IMR-90 (cell line): ENCODE results near the gene EGLN1. TPM values are rescaled to one million over a fixed set of nuclear protein-coding genes. Genes with fewer than 3 reads are reported as not detected.

Source experiments
- ATAC-seq: fragments of 200-7000 bp; cut with Tn5 transposase; 2 replicates; pipeline ENCODE4 v1.9.1; 2020; ENCODE audit warnings: low read depth, mild to moderate bottlenecking, moderate library complexity
- BruUV-seq: library from RNA; stranded (reverse); fragments of 400-500 nt; replicated peaks from 2 replicates; lab custom pipeline; 2021; lab: Mats Ljungman, UMichigan
- CTCF ChIA-PET: fragments of 300-600 bp; formaldehyde crosslinking; extraction: SDS; loops from one replicate; lab custom pipeline; 2021; ENCODE audit warnings: antibody characterized with exemption; lab: Yijun Ruan, JAX
- POLR2A ChIA-PET: fragments of 300-600 bp; sonication (Branson Sonifier 250); formaldehyde crosslinking; loops from one replicate; lab custom pipeline; 2022; ENCODE audit warnings: antibody characterized with exemption; ENCODE audit not compliant: unreplicated experiment; lab: Charles Lee
- DNase-seq: peaks from one replicate; pipeline ENCODE4 v3.0.0; 2013
- H2AFZ ChIP-seq: replicated peaks from 2 replicates; pipeline ENCODE3; 2013; ENCODE audit warnings: low read length, mild to moderate bottlenecking; ENCODE audit not compliant: poor library complexity
- H2AK5ac ChIP-seq: 2 replicates; pipeline ENCODE4 v1.6.1; 2013; ENCODE audit warnings: low read depth, low read length, inconsistent platforms
- H2AK9ac ChIP-seq: replicated peaks from 2 replicates; pipeline ENCODE3; 2013; ENCODE audit warnings: mild to moderate bottlenecking, low read depth, low read length, moderate library complexity; ENCODE audit not compliant: poor library complexity
- H2BK120ac ChIP-seq: 2 replicates; pipeline ENCODE4 v1.6.1; 2013; ENCODE audit warnings: low read depth, low read length, inconsistent platforms
- H2BK15ac ChIP-seq: 3 replicates; pipeline ENCODE4 v1.6.1; 2013; ENCODE audit warnings: low read depth, low read length, inconsistent platforms
- H2BK20ac ChIP-seq: 2 replicates; pipeline ENCODE4 v1.6.1; 2013; ENCODE audit warnings: low read depth, mild to moderate bottlenecking, inconsistent platforms, low read length, moderate library complexity
- H2BK5ac ChIP-seq: 2 replicates; pipeline ENCODE4 v1.6.1; 2013; ENCODE audit warnings: mild to moderate bottlenecking, low read depth, low read length, inconsistent platforms; ENCODE audit not compliant: poor library complexity, severe bottlenecking
- H3K14ac ChIP-seq: replicated peaks from 2 replicates; pipeline ENCODE4 v1.6.1; 2013; ENCODE audit warnings: low read depth, low read length, inconsistent platforms
- H3K18ac ChIP-seq: 2 replicates; pipeline ENCODE4 v1.6.1; 2013; ENCODE audit warnings: low read depth, low read length, control low read depth
- H3K23ac ChIP-seq: 2 replicates; pipeline ENCODE4 v1.6.1; 2013; ENCODE audit warnings: low read depth, low read length, inconsistent platforms
- H3K27ac ChIP-seq: 2 replicates; pipeline ENCODE4 v1.5.1; 2013; ENCODE audit warnings: mild to moderate bottlenecking, control low read depth, low read length; ENCODE audit not compliant: insufficient read depth
- H3K27me3 ChIP-seq: 2 replicates; pipeline ENCODE4 v1.6.1; 2013; ENCODE audit warnings: low read length; ENCODE audit not compliant: control insufficient read depth, insufficient read depth
- H3K36me3 ChIP-seq: 2 replicates; pipeline ENCODE4 v1.6.1; 2013; ENCODE audit warnings: low read length, mixed read lengths; ENCODE audit not compliant: control insufficient read depth, insufficient read depth
- H3K4ac ChIP-seq: 2 replicates; pipeline ENCODE4 v1.6.1; 2013; ENCODE audit warnings: low read depth, low read length, inconsistent platforms
- H3K4me1 ChIP-seq: 2 replicates; pipeline ENCODE4 v1.6.1; 2013; ENCODE audit warnings: low read length, mixed read lengths; ENCODE audit not compliant: control insufficient read depth, insufficient read depth
- H3K4me2 ChIP-seq: 2 replicates; pipeline ENCODE4 v1.6.1; 2013; ENCODE audit warnings: low read depth, mild to moderate bottlenecking, control low read depth, low read length, moderate library complexity
- H3K4me3 ChIP-seq: 2 replicates; pipeline ENCODE4 v1.5.1; 2013; ENCODE audit warnings: low read depth, mild to moderate bottlenecking, control low read depth, low read length, moderate library complexity; ENCODE audit not compliant: insufficient read depth
- H3K56ac ChIP-seq: 2 replicates; pipeline ENCODE4 v1.6.1; 2013; ENCODE audit warnings: low read length, inconsistent platforms; ENCODE audit not compliant: insufficient read depth; ENCODE audit errors: extremely low read depth
- H3K79me1 ChIP-seq, 2 experiments: 2 replicates each; pipeline ENCODE4 v1.6.1; 2013; ENCODE audit warnings: low read length in 2 of 2, inconsistent platforms in 1 of 2, low read depth in 1 of 2
- H3K9ac ChIP-seq: 2 replicates; pipeline ENCODE4 v1.6.1; 2013; ENCODE audit warnings: low read depth, low read length, control low read depth
- H3K9me1 ChIP-seq: 2 replicates; pipeline ENCODE4 v1.6.1; 2013; ENCODE audit warnings: low read length, inconsistent platforms; ENCODE audit not compliant: insufficient read depth
- H3K9me3 ChIP-seq: 2 replicates; pipeline ENCODE4 v1.6.1; 2013; ENCODE audit warnings: low read length; ENCODE audit not compliant: control insufficient read depth, insufficient read depth
- H4K20me1 ChIP-seq: 2 replicates; pipeline ENCODE4 v1.6.1; 2013; ENCODE audit warnings: low read length, inconsistent platforms; ENCODE audit not compliant: insufficient read depth
- H4K5ac ChIP-seq: 2 replicates; pipeline ENCODE4 v1.6.1; 2013; ENCODE audit warnings: mild to moderate bottlenecking, low read depth, low read length, control low read depth
- H4K8ac ChIP-seq, 2 experiments: 2 replicates each; pipeline ENCODE4 v1.6.1; 2013; ENCODE audit warnings: low read depth in 2 of 2, low read length in 2 of 2, control low read depth in 1 of 2, inconsistent platforms in 1 of 2
- H4K91ac ChIP-seq: 2 replicates; pipeline ENCODE4 v1.6.1; 2013; ENCODE audit warnings: low read depth, low read length, inconsistent platforms; ENCODE audit not compliant: insufficient read depth
- BHLHE40 ChIP-seq: fragments of 150-350 bp; IDR thresholded peaks from 2 replicates; pipeline ENCODE4 v1.6.1; 2016; ENCODE audit warnings: mild to moderate bottlenecking, low read depth, low read length
- CEBPB ChIP-seq: IDR thresholded peaks from 2 replicates; pipeline ENCODE4 v1.6.1; 2012; ENCODE audit warnings: low read depth, low read length, improper control_type of control experiment
- CHD1 ChIP-seq: IDR thresholded peaks from 2 replicates; pipeline ENCODE4 v1.6.1; 2012; ENCODE audit warnings: low read depth, low read length, improper control_type of control experiment
- FOS ChIP-seq: fragments of 150-350 bp; IDR thresholded peaks from 2 replicates; pipeline ENCODE4 v1.6.1; 2016; ENCODE audit warnings: low read depth, low read length
- MAFK ChIP-seq: IDR thresholded peaks from 2 replicates; pipeline ENCODE4 v1.6.1; 2012; ENCODE audit warnings: low read depth, low read length, improper control_type of control experiment
- MAZ ChIP-seq: IDR thresholded peaks from 2 replicates; pipeline ENCODE4 v1.6.1; 2012; ENCODE audit warnings: low read depth, mild to moderate bottlenecking, low read length, improper control_type of control experiment, moderate library complexity, borderline replicate concordance
- MXI1 ChIP-seq: IDR thresholded peaks from 2 replicates; pipeline ENCODE4 v1.6.1; 2012; ENCODE audit warnings: low read depth, mild to moderate bottlenecking, low read length, moderate library complexity, borderline replicate concordance
- POLR2A ChIP-seq: IDR thresholded peaks from 2 replicates; pipeline ENCODE4 v1.6.1; 2012; ENCODE audit warnings: mild to moderate bottlenecking, low read depth, low read length
- RCOR1 ChIP-seq: IDR thresholded peaks from 2 replicates; pipeline ENCODE4 v1.6.1; 2012; ENCODE audit warnings: mild to moderate bottlenecking, low read length, improper control_type of control experiment; ENCODE audit not compliant: insufficient replicate concordance
- RFX5 ChIP-seq: IDR thresholded peaks from 2 replicates; pipeline ENCODE4 v1.8.0; 2012; ENCODE audit warnings: low read depth, mild to moderate bottlenecking, low read length, moderate library complexity
- SMC3 ChIP-seq: fragments of 150-350 bp; IDR thresholded peaks from 2 replicates; pipeline ENCODE4 v1.6.1; 2016; ENCODE audit warnings: low read depth, mild to moderate bottlenecking, antibody characterized with exemption, low read length, moderate library complexity
- USF2 ChIP-seq: fragments of 150-350 bp; IDR thresholded peaks from 2 replicates; pipeline ENCODE4 v1.6.1; 2017; ENCODE audit warnings: mild to moderate bottlenecking, antibody characterized with exemption, low read length, low read depth
- WGBS, 2 experiments: methylation state at CpG; one replicate each; pipeline versions ENCODE4 v1.1.5 to v1.1.7; 2013; ENCODE audit warnings: missing lambda C conversion rate in 2 of 2; ENCODE audit not compliant: insufficient read length in 1 of 2; ENCODE audit errors: extremely low coverage in 2 of 2; 5-methylcytosine and 5-hydroxymethylcytosine counted together
- dilution Hi-C: fragments of 300-500 bp; cut with HindIII; formaldehyde crosslinking; loops from one replicate; pipeline ENCODE4 v1.14.3; 2018; ENCODE audit warnings: low sequenced_read_pairs; ENCODE audit not compliant: unreplicated experiment
- in situ Hi-C: fragments of 300-500 bp; cut with MboI; formaldehyde crosslinking; loops from 3 replicates; pipeline ENCODE4 v1.14.3; 2019; ENCODE audit warnings: low sequenced_read_pairs, inconsistent platforms, mixed read lengths
- intact Hi-C: fragments of 100-400 bp; cut with micrococcal nuclease; formaldehyde crosslinking; loops from 2 replicates; pipeline ENCODE4 v1.10.0; 2022
- polyA plus RNA-seq, 3 experiments: library from polyadenylated mRNA; depleted of rRNA; stranded (reverse); fragments of >200 nt; gene quantifications; 2 replicates each; pipeline ENCODE4 v1.2.3, GENCODE V29; 2012; ENCODE audit warnings: low replicate concordance in 1 of 3
- total RNA-seq: library from RNA; depleted of rRNA; stranded (reverse); fragments of >200 nt; gene quantifications from 2 replicates; pipeline ENCODE4 v1.2.3, GENCODE V29; 2012
- TF ChIP-seq, protein P1 (sequence below): fragments of 150-350 bp; IDR thresholded peaks from 2 replicates; pipeline ENCODE4 v1.6.1; 2016; ENCODE audit warnings: low read depth, mild to moderate bottlenecking, low read length, moderate library complexity, borderline replicate concordance

The EGLN1 gene
- total and polyA plus RNA-seq, 2 of the 4 experiments (the other 2 are of a cell fraction) = 25.7 to 26.9 TPM

DNA sequence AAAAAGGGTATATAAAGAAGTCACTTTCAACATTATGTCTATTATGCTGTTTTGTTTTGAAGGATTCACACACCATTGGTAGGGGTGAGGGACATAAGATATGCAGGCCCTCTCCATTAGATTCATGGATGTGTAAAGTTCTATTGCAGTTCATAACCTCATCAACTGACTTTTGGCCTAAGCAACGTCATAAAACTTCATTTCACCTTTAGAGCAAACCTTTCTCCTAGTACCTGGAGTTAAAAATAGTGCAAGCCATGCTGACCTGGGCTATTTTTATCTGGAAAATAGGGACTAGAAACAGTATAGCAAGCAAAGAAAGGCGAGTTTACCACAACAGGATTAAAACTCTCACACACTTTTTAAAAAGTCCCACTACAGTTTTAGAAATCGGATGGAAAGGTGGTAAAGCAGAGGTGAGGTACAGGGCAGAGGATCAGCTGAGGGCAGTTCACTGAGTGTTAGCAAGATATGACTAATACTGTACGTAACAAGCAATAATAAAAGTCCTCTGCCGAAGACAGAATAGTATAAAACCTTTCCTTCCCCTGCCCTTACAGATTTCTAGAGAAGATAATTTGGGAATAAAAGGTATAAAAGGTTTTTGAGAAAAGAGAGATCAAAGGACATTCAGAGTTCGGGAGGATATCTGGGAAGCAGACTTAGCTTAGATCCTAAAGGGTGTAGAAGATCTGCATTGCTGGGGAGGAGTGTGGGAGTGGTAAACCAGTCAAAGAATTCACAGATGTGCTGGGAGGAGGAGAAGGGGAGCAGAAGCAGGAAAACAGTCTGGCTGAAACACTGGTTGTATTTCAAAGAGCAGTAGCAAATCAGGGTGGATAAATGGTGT is 14.3 kb downstream of the EGLN1 start (continued):
- no peak for TF ChIP-seq CEBPB

DNA sequence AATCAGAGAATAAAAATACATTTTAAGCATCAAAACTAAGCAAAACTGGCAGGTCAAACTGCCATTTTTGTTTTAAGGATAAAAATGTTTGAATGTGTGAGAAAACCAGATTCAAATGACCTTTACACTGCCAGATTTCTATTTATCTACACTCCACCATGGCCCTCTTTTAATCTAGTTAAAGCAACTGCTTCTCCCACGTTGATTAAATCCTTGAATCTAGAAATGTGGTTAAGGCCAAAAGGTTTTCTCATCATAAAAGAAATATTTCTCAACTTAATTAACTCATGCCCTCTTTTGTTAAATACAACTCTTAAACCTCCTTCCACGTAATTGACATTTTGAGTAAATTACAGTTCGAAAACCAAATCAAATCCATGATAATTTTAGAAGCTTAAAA is 15.0 kb downstream of the EGLN1 start:
- Histone ChIP-seq H4K91ac (no peak overlapping the region), H2BK5ac (no peak overlapping the region), H3K9me1 (peaks cover 6% of the 10 kb centered on the region), H2AK9ac (no peak overlapping the region), H3K27me3 (no peaks in the 10 kb centered on the region), H4K5ac (no peak overlapping the region), H3K4me3 (no peak overlapping the region), H3K14ac (no peak overlapping the region), H4K20me1 (peaks cover 48% of the 10 kb centered on the region), H2BK20ac (no peak overlapping the region), H3K79me1 (peaks cover 3 to 46% of the 10 kb centered on the region in 2 experiments; a peak in 3 of 4 replicates), H3K4ac (no peak overlapping the region), H3K56ac (no peak overlapping the region), H2AK5ac (no peak overlapping the region), H2BK15ac (no peak overlapping the region), H3K9ac (no peak overlapping the region), H3K9me3 (no peaks in the 10 kb centered on the region), H3K23ac (no peak overlapping the region), H2BK120ac (no peak overlapping the region), H3K4me1 (peaks cover 12% of the 10 kb centered on the region), H3K27ac (no peak overlapping the region), H4K8ac (no peak overlapping the region), H3K18ac (no peak overlapping the region), H3K4me2 (no peak overlapping the region), H3K36me3 (0 out of 2 replicates have a peak, but pooled peaks cover 1% of the 10 kb centered on the region), H2AFZ (no peak overlapping the region)
- ChIA-PET CTCF (no interaction called here), POLR2A (no interaction called here)
- dilution Hi-C loops = no loop called here
- ATAC-seq = no peak
- intact Hi-C loops = no loop called here
- TF ChIP-seq MAZ (no peak), RCOR1 (no peak), CHD1 (no peak), BHLHE40 (no peak), MXI1 (no peak), RFX5 (no peak), POLR2A (no peak), FOS (no peak), SMC3 (no peak), USF2 (no peak), MAFK (no peak), CEBPB (no peak)
- TF ChIP-seq, protein P1, sequence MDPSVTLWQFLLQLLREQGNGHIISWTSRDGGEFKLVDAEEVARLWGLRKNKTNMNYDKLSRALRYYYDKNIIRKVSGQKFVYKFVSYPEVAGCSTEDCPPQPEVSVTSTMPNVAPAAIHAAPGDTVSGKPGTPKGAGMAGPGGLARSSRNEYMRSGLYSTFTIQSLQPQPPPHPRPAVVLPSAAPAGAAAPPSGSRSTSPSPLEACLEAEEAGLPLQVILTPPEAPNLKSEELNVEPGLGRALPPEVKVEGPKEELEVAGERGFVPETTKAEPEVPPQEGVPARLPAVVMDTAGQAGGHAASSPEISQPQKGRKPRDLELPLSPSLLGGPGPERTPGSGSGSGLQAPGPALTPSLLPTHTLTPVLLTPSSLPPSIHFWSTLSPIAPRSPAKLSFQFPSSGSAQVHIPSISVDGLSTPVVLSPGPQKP = no peak
- in situ Hi-C loops = no loop called here
- no TSS peak for BruUV-seq
- DNase-seq = no peak
- WGBS, 2 experiments = 100% methylated on average over 1 of the region's 3 CpGs; no CpG with 5 or more reads in 1 of the 2 experiments
